Hematopoietic multipotent progenitor cell treated with erythropoietin and hydrocortisone succinate and interleukin-3 and kit ligand, for 17 days (in vitro differentiated cells): ENCODE data around the gene AACS.
"Not testable (repeated sequence)": the region's sequence is repeated elsewhere in the genome, so short reads cannot be mapped to it uniquely, and the experiment has no call there.

Source experiments
- DNase-seq: peaks from one replicate; pipeline ENCODE4 v3.0.0-alpha.2; 2015; ENCODE audit warnings: low spot score

The AACS gene

GRCh38 chr12:125057708-125058107 lies 7.5 kb upstream of the AACS start:
- DNase-seq, result no peak

- DNase-seq, result no peak
Measured at GRCh38 chr12:125061229-125061628, 4.0 kb upstream of the AACS start.

- not testable (repeated sequence) for DNase-seq
Measured at GRCh38 chr12:125063522-125063921, 1.7 kb upstream of the AACS start.

GRCh38 chr12:125064492-125064891 lies 743 bp upstream of the AACS start:
- no peak for DNase-seq

GRCh38 chr12:125065919-125066570 lies 810 bp downstream of the AACS start:
- DNase-seq, result no peak

GRCh38 chr12:125068391-125068790 lies 3.2 kb downstream of the AACS start:
- no peak for DNase-seq

- DNase-seq, result no peak
Measured at GRCh38 chr12:125069616-125070015, 4.4 kb downstream of the AACS start.

- no peak for DNase-seq
Measured at GRCh38 chr12:125070112-125070511, 4.9 kb downstream of the AACS start.

- no peak for DNase-seq
Measured at GRCh38 chr12:125070661-125071390, 5.6 kb downstream of the AACS start.

- no peak for DNase-seq
Measured at GRCh38 chr12:125071456-125071855, 6.2 kb downstream of the AACS start.

GRCh38 chr12:125072496-125072895 lies 7.3 kb downstream of the AACS start:
- DNase-seq, result no peak

GRCh38 chr12:125074294-125074693 lies 9.1 kb downstream of the AACS start:
- DNase-seq, result not testable (repeated sequence)

GRCh38 chr12:125076103-125076502 lies 10.9 kb downstream of the AACS start:
- no peak for DNase-seq

GRCh38 chr12:125079084-125079483 lies 13.8 kb downstream of the AACS start:
- DNase-seq, result no peak

GRCh38 chr12:125079648-125080645 lies 14.7 kb downstream of the AACS start:
- no peak for DNase-seq

GRCh38 chr12:125081427-125081826 lies 16.2 kb downstream of the AACS start:
- no peak for DNase-seq

- DNase-seq, result no peak
Measured at GRCh38 chr12:125083072-125083471, 17.8 kb downstream of the AACS start.

- DNase-seq, result not testable (repeated sequence)
Measured at GRCh38 chr12:125088199-125088598, 23.0 kb downstream of the AACS start.

- DNase-seq, result no peak
Measured at GRCh38 chr12:125089083-125089482, 23.8 kb downstream of the AACS start.

- DNase-seq, result no peak
Measured at GRCh38 chr12:125089626-125090025, 24.4 kb downstream of the AACS start.

GRCh38 chr12:125090437-125090836 lies 25.2 kb downstream of the AACS start:
- DNase-seq, result no peak

GRCh38 chr12:125091401-125091800 lies 26.2 kb downstream of the AACS start:
- no peak for DNase-seq
